SU-DHL-6 (cell line): Measurements from ENCODE around the gene KAT6B.

Source experiments
- H2AFZ ChIP-seq: fragments of 200-600 bp; sonication (generic); 2 replicates; pipeline ENCODE4 v1.6.1; 2014; ENCODE audit warnings: low read depth, mild to moderate bottlenecking, moderate library complexity, mixed read lengths, antibody characterized with exemption, low read length; ENCODE audit not compliant: severe bottlenecking
- H3F3A ChIP-seq: fragments of 200-600 bp; shearing (Covaris generic); 2 replicates; pipeline ENCODE4 v1.6.0; 2016; ENCODE audit warnings: antibody characterized with exemption, mild to moderate bottlenecking; ENCODE audit not compliant: insufficient read depth
- H3K27ac ChIP-seq: fragments of 200-600 bp; sonication (generic); 2 replicates; pipeline ENCODE4 v1.5.1; 2016; ENCODE audit warnings: low read depth, mild to moderate bottlenecking, low read length, moderate library complexity, mixed read lengths
- H3K27me3 ChIP-seq: fragments of 200-600 bp; sonication (generic), shearing (Covaris generic); 2 replicates; pipeline ENCODE4 v1.6.0; 2014; ENCODE audit warnings: mild to moderate bottlenecking, low read length
- H3K36me3 ChIP-seq: fragments of 200-600 bp; sonication (generic); 2 replicates; pipeline ENCODE4 v1.6.1; 2014; ENCODE audit warnings: mild to moderate bottlenecking, low read length, mixed read lengths
- H3K4me2 ChIP-seq: fragments of 300-600, 200-600 bp; shearing (Covaris generic), sonication (generic); 2 replicates; pipeline ENCODE4 v1.6.0; 2014; ENCODE audit warnings: low read length, low read depth, mild to moderate bottlenecking; ENCODE audit not compliant: poor library complexity, severe bottlenecking
- H3K4me3 ChIP-seq: fragments of 200-600 bp; sonication (generic); 2 replicates; pipeline ENCODE4 v1.5.1; 2014; ENCODE audit warnings: antibody characterized with exemption, low read length, mild to moderate bottlenecking, mixed read lengths; ENCODE audit not compliant: insufficient read depth, poor library complexity, severe bottlenecking
- H3K79me2 ChIP-seq: fragments of 200-600 bp; sonication (generic); 2 replicates; pipeline ENCODE4 v1.6.1; 2014; ENCODE audit warnings: mild to moderate bottlenecking, low read length, moderate library complexity; ENCODE audit not compliant: insufficient read depth
- H3K9ac ChIP-seq: fragments of 200-600 bp; sonication (generic); 2 replicates; pipeline ENCODE4 v1.7.0; 2014; ENCODE audit warnings: mild to moderate bottlenecking, low read length
- H3K9me2 ChIP-seq: fragments of 200-600 bp; sonication (generic); replicated peaks from 2 replicates; pipeline ENCODE4 v1.6.1; 2014; ENCODE audit warnings: low read length; ENCODE audit not compliant: insufficient read depth
- H3K9me3 ChIP-seq: fragments of 200-600 bp; sonication (generic); 2 replicates; pipeline ENCODE4 v1.6.1; 2014; ENCODE audit warnings: low read length, mixed read lengths; ENCODE audit not compliant: insufficient read depth
- H4K20me1 ChIP-seq: fragments of 200-600 bp; sonication (generic); 2 replicates; pipeline ENCODE4 v1.6.1; 2014; ENCODE audit warnings: low read depth, mild to moderate bottlenecking, antibody characterized with exemption, low read length, moderate library complexity, mixed read lengths
- CTCF ChIP-seq: fragments of 200-600 bp; sonication (generic); IDR thresholded peaks from one replicate; pipeline ENCODE4 v1.5.1; 2017; ENCODE audit warnings: antibody characterized with exemption, mild to moderate bottlenecking, low read length, moderate library complexity; ENCODE audit not compliant: insufficient read depth, poor library complexity, severe bottlenecking
- EZH2phosphoT487 ChIP-seq: fragments of 200-600 bp; sonication (generic), shearing (Covaris generic); conservative IDR thresholded peaks from 2 replicates; pipeline ENCODE4 v1.6.1; 2018; ENCODE audit warnings: mild to moderate bottlenecking, antibody characterized with exemption, low read length, moderate library complexity, mixed read lengths

Gene KAT6B

GRCh38 chr10:75034714-75035258, 208.4 kb downstream of the KAT6B start:
- H3K36me3 ChIP-seq = no peaks in the 10 kb centered on the region
- H3K27me3 ChIP-seq = no peaks in the 10 kb centered on the region
- no peak overlapping the region for H3K4me3 ChIP-seq
- no peaks in the 10 kb centered on the region for H3F3A ChIP-seq
- no peaks in the 10 kb centered on the region for H4K20me1 ChIP-seq
- no peaks in the 10 kb centered on the region for H3K9me3 ChIP-seq
- TF ChIP-seq EZH2phosphoT487 (no peak), CTCF (no peak)
- H3K4me2 ChIP-seq = no peak overlapping the region
- no peaks in the 10 kb centered on the region for H3K79me2 ChIP-seq
- no peak overlapping the region for H2AFZ ChIP-seq
- no peak overlapping the region for H3K27ac ChIP-seq
- H3K9me2 ChIP-seq = no peaks in the 10 kb centered on the region
- no peak overlapping the region for H3K9ac ChIP-seq

GRCh38 chr10:75035975-75036708, 209.7 kb downstream of the KAT6B start:
- H3K9me2 ChIP-seq = no peaks in the 10 kb centered on the region
- no peaks in the 10 kb centered on the region for H3K36me3 ChIP-seq
- no peak overlapping the region for H3K4me2 ChIP-seq
- TF ChIP-seq EZH2phosphoT487 (no peak), CTCF (no peak)
- no peaks in the 10 kb centered on the region for H3K79me2 ChIP-seq
- H4K20me1 ChIP-seq = no peaks in the 10 kb centered on the region
- no peak overlapping the region for H3K9ac ChIP-seq
- H3K27me3 ChIP-seq = no peaks in the 10 kb centered on the region
- no peak overlapping the region for H3K4me3 ChIP-seq
- H3K9me3 ChIP-seq = no peaks in the 10 kb centered on the region
- H3F3A ChIP-seq = no peaks in the 10 kb centered on the region
- no peak overlapping the region for H3K27ac ChIP-seq
- H2AFZ ChIP-seq = no peak overlapping the region

GRCh38 chr10:75037171-75038153, 211.1 kb downstream of the KAT6B start:
- H3K79me2 ChIP-seq = no peaks in the 10 kb centered on the region
- H3K27me3 ChIP-seq = no peaks in the 10 kb centered on the region
- no peak overlapping the region for H2AFZ ChIP-seq
- no peaks in the 10 kb centered on the region for H3K9me2 ChIP-seq
- H3K4me2 ChIP-seq = no peak overlapping the region
- H3K36me3 ChIP-seq = no peaks in the 10 kb centered on the region
- no peaks in the 10 kb centered on the region for H4K20me1 ChIP-seq
- TF ChIP-seq CTCF (no peak), EZH2phosphoT487 (no peak)
- no peak overlapping the region for H3K9ac ChIP-seq
- H3K9me3 ChIP-seq = no peaks in the 10 kb centered on the region
- H3K27ac ChIP-seq = no peak overlapping the region
- no peaks in the 10 kb centered on the region for H3F3A ChIP-seq
- H3K4me3 ChIP-seq = no peak overlapping the region
